HG03439 (cell line): ENCODE results near the gene CNTNAP2.

Experiments
- ATAC-seq: cut with Tn5 transposase; IDR thresholded peaks from one replicate; pipeline ENCODE4 v1.9.1; 2021; ENCODE audit warnings: mild to moderate bottlenecking, moderate library complexity; ENCODE audit not compliant: unreplicated experiment

The CNTNAP2 gene

GRCh38 chr7:146554556-146554955, 438.0 kb downstream of the CNTNAP2 start:
- ATAC-seq = no peak

- no peak for ATAC-seq
These were observed 441.4 kb downstream of the CNTNAP2 start for GRCh38 chr7:146557971-146558469.

GRCh38 chr7:146565872-146566271, 449.3 kb downstream of the CNTNAP2 start:
- ATAC-seq = no peak

GRCh38 chr7:146575903-146576302, 459.3 kb downstream of the CNTNAP2 start:
- ATAC-seq = no peak

- ATAC-seq = no peak
These were observed 475.4 kb downstream of the CNTNAP2 start for GRCh38 chr7:146591976-146592375.

- no peak for ATAC-seq
These were observed 490.0 kb downstream of the CNTNAP2 start for GRCh38 chr7:146606628-146607027.

GRCh38 chr7:146619641-146620040, 503.0 kb downstream of the CNTNAP2 start:
- no peak for ATAC-seq

- no peak for ATAC-seq
These were observed 510.3 kb downstream of the CNTNAP2 start for GRCh38 chr7:146626912-146627311.

GRCh38 chr7:146635205-146636032, 518.8 kb downstream of the CNTNAP2 start:
- no peak for ATAC-seq

GRCh38 chr7:146636033-146636356, 519.4 kb downstream of the CNTNAP2 start:
- no peak for ATAC-seq

- ATAC-seq = no peak
These were observed 520.0 kb downstream of the CNTNAP2 start for GRCh38 chr7:146636581-146636980.

- no peak for ATAC-seq
These were observed 522.7 kb downstream of the CNTNAP2 start for GRCh38 chr7:146639291-146639690.

GRCh38 chr7:146641491-146641890, 524.9 kb downstream of the CNTNAP2 start:
- ATAC-seq = no peak

GRCh38 chr7:146645383-146645976, 528.9 kb downstream of the CNTNAP2 start:
- no peak for ATAC-seq

- ATAC-seq = no peak
These were observed 530.8 kb downstream of the CNTNAP2 start for GRCh38 chr7:146647445-146647844.

- ATAC-seq = no peak
These were observed 535.6 kb downstream of the CNTNAP2 start for GRCh38 chr7:146652176-146652575.

GRCh38 chr7:146654048-146654447, 537.4 kb downstream of the CNTNAP2 start:
- ATAC-seq = no peak

- no peak for ATAC-seq
These were observed 539.6 kb downstream of the CNTNAP2 start for GRCh38 chr7:146655928-146656797.

- no peak for ATAC-seq
These were observed 540.4 kb downstream of the CNTNAP2 start for GRCh38 chr7:146656988-146657387.

GRCh38 chr7:146658604-146659003, 542.0 kb downstream of the CNTNAP2 start:
- no peak for ATAC-seq

GRCh38 chr7:146659732-146660131, 543.1 kb downstream of the CNTNAP2 start:
- ATAC-seq = no peak
